Measurements from ENCODE around the gene SSH2. TPM values are rescaled to one million over a fixed set of nuclear protein-coding genes. Genes with fewer than 3 reads are reported as not detected.
A peak's percentile ranks its signal among the peaks of the same experiment; 100 is the strongest.
"Not testable (repeated sequence)": the region's sequence is repeated elsewhere in the genome, so short reads cannot be mapped to it uniquely, and the experiment has no call there.

The SSH2 gene
- total and polyA plus RNA-seq, 8 donors: 23.5 to 85.5 (median 24.1) TPM

GRCh38 chr17:29905879-29906167 lies 24.2 kb downstream of the SSH2 start:
- Histone ChIP-seq H3K4me3 (no peak overlapping the region), H3K36me3 (no peaks in the 10 kb centered on the region), H3K9me3 (no peaks in the 10 kb centered on the region), H3K27ac (no peak overlapping the region), H3K27me3 (no peaks in the 10 kb centered on the region), H3K4me1 (no peaks in the 10 kb centered on the region)
- intact Hi-C loops (cut with DNase I): no loop called here
- ATAC-seq: no peak
- no peak for TF ChIP-seq CTCF (IDR thresholded peaks at IDR 0.05)
- no peak for DNase-seq

- DNase-seq (no peak), ATAC-seq (no peak)
- no peaks in the 10 kb centered on the region for H3K36me3 ChIP-seq
- no peak overlapping the region for H3K4me3 ChIP-seq
- no peak overlapping the region for H3K27ac ChIP-seq
- no peaks in the 10 kb centered on the region for H3K9me3 ChIP-seq
- intact Hi-C loops (cut with DNase I): no loop called here
- no peaks in the 10 kb centered on the region for H3K27me3 ChIP-seq
- TF ChIP-seq CTCF (IDR thresholded peaks at IDR 0.05): no peak
- no peaks in the 10 kb centered on the region for H3K4me1 ChIP-seq
Measured at GRCh38 chr17:29905086-29905878, 24.7 kb downstream of the SSH2 start.

- no peaks in the 10 kb centered on the region for H3K4me1 ChIP-seq
- DNase-seq (no peak), ATAC-seq (no peak)
- H3K36me3 ChIP-seq: no peaks in the 10 kb centered on the region
- no peak overlapping the region for H3K27ac ChIP-seq
- intact Hi-C loops (cut with DNase I): no loop called here
- TF ChIP-seq CTCF (IDR thresholded peaks at IDR 0.05): no peak
- no peaks in the 10 kb centered on the region for H3K27me3 ChIP-seq
- no peaks in the 10 kb centered on the region for H3K9me3 ChIP-seq
- H3K4me3 ChIP-seq: no peak overlapping the region
Measured at GRCh38 chr17:29903471-29903870, 26.6 kb downstream of the SSH2 start.

- intact Hi-C loops (cut with DNase I); H3K9me3 ChIP-seq; H3K4me1 ChIP-seq; DNase-seq; H3K27me3 ChIP-seq; H3K36me3 ChIP-seq; H3K4me3 ChIP-seq; H3K27ac ChIP-seq; ATAC-seq: not testable (repeated sequence)
Measured at GRCh38 chr17:29897136-29897535, 32.9 kb downstream of the SSH2 start.

- Histone ChIP-seq H3K9me3 (peaks cover 0 to 5% of the 10 kb centered on the region in 2 donors), H3K27ac (peak overlapping the region in 1 of 2 donors; percentile 48), H3K4me1 (peaks cover 0 to 10% of the 10 kb centered on the region in 2 donors), H3K27me3 (no peaks in the 10 kb centered on the region), H3K4me3 (no peak overlapping the region), H3K36me3 (no peaks in the 10 kb centered on the region)
- ATAC-seq (no peak), DNase-seq (no peak)
- intact Hi-C loops (cut with DNase I): no loop called here
- TF ChIP-seq CTCF (IDR thresholded peaks at IDR 0.05): no peak
Measured at GRCh38 chr17:29892201-29892600, 37.8 kb downstream of the SSH2 start.

- H3K4me1 ChIP-seq: peaks cover 0 to 10% of the 10 kb centered on the region in 2 donors
- no peak for DNase-seq
- H3K36me3 ChIP-seq: no peaks in the 10 kb centered on the region
- no peak overlapping the region for H3K4me3 ChIP-seq
- no peak for TF ChIP-seq CTCF (IDR thresholded peaks at IDR 0.05)
- intact Hi-C loops (cut with DNase I): no loop called here
- H3K27ac ChIP-seq: no peak overlapping the region
- ATAC-seq: no peak
- H3K27me3 ChIP-seq: no peaks in the 10 kb centered on the region
- no peaks in the 10 kb centered on the region for H3K9me3 ChIP-seq
Measured at GRCh38 chr17:29891131-29891530, 38.9 kb downstream of the SSH2 start.
